ENCODE results near the gene HGFAC. TPM values are rescaled to one million over a fixed set of nuclear protein-coding genes. Genes with fewer than 3 reads are reported as not detected.

The HGFAC gene
- total RNA-seq, 8 experiments from 2014 or later: 0.42 to 2.5 (median 1.8) TPM; not detected in 2

- ATAC-seq (replicated peaks in 6 of 8): peak in 5 of 8 experiments; percentile 55 to 80 (median 57)
- Histone ChIP-seq H3K4me1 (replicated peaks in 1 of 2) (peaks cover 22 to 26% of the 10 kb centered on the region in 2 donors), H3K27ac (no peak overlapping the region), H3K4me3 (no peak overlapping the region)
- 74 to 83% methylated on average over 1 to 6 of the region's 32 CpGs; no CpG with 5 or more reads in 8 of the 10 experiments for WGBS, 10 experiments
- in situ Hi-C loops (cut with MboI; ENCODE audit: low pct_unique_long_range_greater_than_20kb in 2 of 9, low sequenced_read_pairs in 9 of 9, unreplicated experiment in 9 of 9): no loop called here
Measured at GRCh38 chr4:3413675-3414420, 27.9 kb upstream of the HGFAC start.

- WGBS, 10 experiments: 72 to 100% (median 96%) methylated on average over 1 to 13 of the region's 37 CpGs; no CpG with 5 or more reads in 2 of the 10 experiments
- in situ Hi-C loops (cut with MboI; ENCODE audit: low pct_unique_long_range_greater_than_20kb in 2 of 9, low sequenced_read_pairs in 9 of 9, unreplicated experiment in 9 of 9): no loop called here
- Histone ChIP-seq H3K4me1 (replicated peaks in 1 of 2) (peaks cover 14 to 18% of the 10 kb centered on the region in 2 donors), H3K4me3 (no peak overlapping the region), H3K27ac (no peak overlapping the region)
- ATAC-seq (replicated peaks in 6 of 8): peak in 4 of 8 experiments; percentile 5 to 9 (median 6)
Measured at GRCh38 chr4:3414421-3415279, 27.1 kb upstream of the HGFAC start.

DNA sequence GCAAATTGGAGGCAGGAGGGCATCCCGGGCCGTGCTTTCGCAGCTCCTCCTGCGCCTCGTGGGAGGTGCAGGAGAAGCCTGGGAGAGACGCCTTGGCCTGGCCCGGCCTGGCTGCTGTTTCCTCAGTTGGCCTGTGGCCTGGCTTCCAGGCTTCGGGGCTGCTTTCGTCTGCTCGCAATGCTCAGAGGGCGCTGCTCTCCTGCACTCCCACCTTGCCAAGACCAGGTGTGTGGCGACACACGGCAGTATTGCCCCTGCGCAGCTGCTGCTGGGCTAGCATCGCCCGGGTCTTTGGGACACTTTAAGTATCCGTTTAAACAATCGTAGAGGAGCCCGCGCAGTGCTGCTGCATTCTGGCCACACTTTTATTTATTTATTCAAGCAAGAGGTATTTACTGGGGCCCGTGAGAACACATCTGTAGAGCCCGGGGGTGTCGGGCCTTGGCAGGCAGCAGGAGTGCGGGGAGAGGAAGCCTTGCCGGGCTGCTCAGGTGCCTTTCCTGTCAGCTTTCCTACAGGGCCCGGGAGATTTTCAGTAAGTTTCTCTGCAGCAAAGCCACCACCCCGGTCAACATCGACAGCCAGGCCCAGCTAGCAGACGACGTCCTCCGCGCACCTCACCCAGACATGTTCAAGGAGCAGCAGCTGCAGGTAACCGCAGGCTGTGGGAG lies 26.2 kb upstream of the HGFAC start:
- 95 to 100% (median 98%) methylated on average over 1 to 23 of the region's 33 CpGs; no CpG with 5 or more reads in 2 of the 10 experiments for WGBS, 10 experiments
- Histone ChIP-seq H3K4me3 (no peak overlapping the region), H3K27ac (no peak overlapping the region), H3K4me1 (replicated peaks in 1 of 2) (peaks cover 6 to 13% of the 10 kb centered on the region in 2 donors)
- in situ Hi-C loops (cut with MboI; ENCODE audit: low pct_unique_long_range_greater_than_20kb in 2 of 9, low sequenced_read_pairs in 9 of 9, unreplicated experiment in 9 of 9): no loop called here
- ATAC-seq (replicated peaks in 6 of 8): no peak

DNA sequence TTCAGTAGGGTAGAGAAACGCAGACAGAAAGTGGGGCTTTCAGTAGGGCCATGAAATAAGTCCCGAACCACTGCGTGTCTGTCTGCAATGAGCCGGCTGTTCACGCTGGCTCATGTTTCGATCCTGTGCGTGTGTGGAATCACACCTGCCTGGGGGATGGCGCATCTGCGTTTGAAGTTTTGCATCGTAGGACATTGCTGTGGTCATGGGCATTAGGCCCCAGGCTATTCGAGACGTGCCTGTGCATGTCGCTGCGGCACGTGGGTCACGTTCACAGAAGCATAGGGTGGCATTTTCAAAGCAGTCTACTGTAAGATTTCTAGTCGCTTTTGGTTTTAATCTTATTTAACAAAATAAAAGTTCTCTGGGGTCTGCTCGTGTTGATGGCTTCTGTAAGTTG lies 25.5 kb upstream of the HGFAC start:
- 86 to 100% (median 98%) methylated on average over 1 to 16 of the region's 18 CpGs; no CpG with 5 or more reads in 3 of the 10 experiments for WGBS, 10 experiments
- in situ Hi-C loops (cut with MboI; ENCODE audit: low pct_unique_long_range_greater_than_20kb in 2 of 9, low sequenced_read_pairs in 9 of 9, unreplicated experiment in 9 of 9): no loop called here
- ATAC-seq (replicated peaks in 6 of 8): no peak
- H3K27ac ChIP-seq: no peak overlapping the region
- no peak overlapping the region for H3K4me3 ChIP-seq
- peaks cover 6 to 13% of the 10 kb centered on the region in 2 donors for H3K4me1 ChIP-seq (replicated peaks in 1 of 2)

DNA sequence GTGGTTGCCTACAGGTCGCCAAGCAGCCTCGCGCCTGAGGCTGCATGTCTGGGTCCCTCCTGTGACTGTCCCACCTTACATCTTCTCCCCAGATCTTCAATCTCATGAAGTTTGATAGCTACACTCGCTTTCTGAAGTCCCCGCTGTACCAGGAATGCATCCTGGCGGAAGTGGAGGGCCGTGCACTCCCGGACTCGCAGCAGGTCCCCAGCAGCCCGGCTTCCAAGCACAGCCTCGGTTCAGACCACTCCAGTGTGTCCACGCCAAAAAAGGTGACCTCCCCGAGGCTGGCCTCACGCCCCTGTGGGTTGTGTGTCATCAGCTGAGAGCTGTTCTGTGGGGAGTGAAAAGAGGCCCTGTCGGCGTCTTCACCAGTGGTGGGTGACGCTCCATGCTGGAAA lies 24.9 kb upstream of the HGFAC start:
- Histone ChIP-seq H3K27ac (no peak overlapping the region), H3K4me3 (no peak overlapping the region), H3K4me1 (replicated peaks in 1 of 2) (peaks cover 6 to 8% of the 10 kb centered on the region in 2 donors)
- in situ Hi-C loops (cut with MboI; ENCODE audit: low pct_unique_long_range_greater_than_20kb in 2 of 9, low sequenced_read_pairs in 9 of 9, unreplicated experiment in 9 of 9): no loop called here
- ATAC-seq (replicated peaks in 6 of 8): no peak
- 80 to 100% (median 94%) methylated on average over 1 to 8 of the region's 17 CpGs; no CpG with 5 or more reads in 3 of the 10 experiments for WGBS, 10 experiments

GRCh38 chr4:3417448-3417847 lies 24.3 kb upstream of the HGFAC start:
- 76 to 100% (median 90%) methylated on average over 1 to 14 of the region's 21 CpGs; no CpG with 5 or more reads in 5 of the 10 experiments for WGBS, 10 experiments
- no peak overlapping the region for H3K4me3 ChIP-seq
- in situ Hi-C loops (cut with MboI; ENCODE audit: low pct_unique_long_range_greater_than_20kb in 2 of 9, low sequenced_read_pairs in 9 of 9, unreplicated experiment in 9 of 9): no loop called here
- H3K4me1 ChIP-seq (replicated peaks in 1 of 2): peaks cover 6% of the 10 kb centered on the region in 2 donors
- no peak overlapping the region for H3K27ac ChIP-seq
- ATAC-seq (replicated peaks in 6 of 8): no peak

GRCh38 chr4:3418029-3418762 lies 23.6 kb upstream of the HGFAC start:
- ATAC-seq (replicated peaks in 6 of 8): no peak
- WGBS, 10 experiments: 83 to 100% methylated on average over 1 of the region's 22 CpGs; no CpG with 5 or more reads in 8 of the 10 experiments
- in situ Hi-C loops (cut with MboI; ENCODE audit: low pct_unique_long_range_greater_than_20kb in 2 of 9, low sequenced_read_pairs in 9 of 9, unreplicated experiment in 9 of 9): no loop called here

DNA sequence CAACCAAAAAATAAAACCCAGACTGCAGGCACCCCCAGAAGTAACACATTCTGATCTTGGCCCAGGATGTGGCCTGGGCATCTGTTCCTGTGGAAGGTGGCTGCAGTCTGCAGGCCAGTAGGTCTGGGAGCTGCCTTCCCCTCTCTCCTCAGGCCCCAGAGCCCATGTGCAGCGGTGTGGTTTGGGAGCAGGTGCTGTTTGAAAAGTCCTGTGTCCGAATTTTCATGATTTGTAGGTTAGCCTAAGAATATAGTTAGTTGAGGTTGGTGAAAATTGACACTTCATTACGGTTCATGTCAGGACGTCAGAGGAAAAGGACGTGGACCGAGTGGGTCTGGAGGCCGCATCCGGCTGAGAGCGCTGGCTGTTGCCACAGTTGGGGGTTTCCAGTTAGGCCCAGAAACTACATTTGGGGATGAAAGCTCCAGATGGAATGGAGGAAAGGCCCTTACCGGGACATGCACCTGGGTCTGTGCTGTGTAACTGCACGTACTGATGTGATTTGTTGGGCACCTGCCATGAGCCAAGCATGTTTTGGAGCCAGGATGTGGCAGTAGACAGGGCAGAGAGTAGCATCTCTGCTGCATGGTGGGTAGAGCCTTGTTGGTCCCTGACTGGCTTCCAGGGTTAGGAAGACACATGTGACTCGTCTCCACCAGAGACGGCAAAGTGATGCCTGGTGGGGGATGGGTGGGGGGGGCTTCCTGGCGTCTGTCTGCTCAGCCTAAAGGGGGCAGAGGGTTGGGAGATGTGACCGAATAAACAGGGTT lies 21.7 kb upstream of the HGFAC start:
- in situ Hi-C loops (cut with MboI; ENCODE audit: low pct_unique_long_range_greater_than_20kb in 2 of 9, low sequenced_read_pairs in 9 of 9, unreplicated experiment in 9 of 9): no loop called here
- 89 to 100% (median 96%) methylated on average over 2 to 10 of the region's 15 CpGs; no CpG with 5 or more reads in 5 of the 10 experiments for WGBS, 10 experiments
- ATAC-seq (replicated peaks in 6 of 8): peak in 2 of 8 experiments; percentile 18 to 25
- no peak overlapping the region for H3K4me3 ChIP-seq
- H3K27ac ChIP-seq: no peak overlapping the region
- no peaks in the 10 kb centered on the region for H3K4me1 ChIP-seq (replicated peaks in 1 of 2)

More at GRCh38 chr4:3418029-3418762, 23.6 kb upstream of the HGFAC start:
- no peak overlapping the region for H3K27ac ChIP-seq
- H3K4me3 ChIP-seq: no peak overlapping the region
- peaks cover 6% of the 10 kb centered on the region in 2 donors for H3K4me1 ChIP-seq (replicated peaks in 1 of 2)

DNA sequence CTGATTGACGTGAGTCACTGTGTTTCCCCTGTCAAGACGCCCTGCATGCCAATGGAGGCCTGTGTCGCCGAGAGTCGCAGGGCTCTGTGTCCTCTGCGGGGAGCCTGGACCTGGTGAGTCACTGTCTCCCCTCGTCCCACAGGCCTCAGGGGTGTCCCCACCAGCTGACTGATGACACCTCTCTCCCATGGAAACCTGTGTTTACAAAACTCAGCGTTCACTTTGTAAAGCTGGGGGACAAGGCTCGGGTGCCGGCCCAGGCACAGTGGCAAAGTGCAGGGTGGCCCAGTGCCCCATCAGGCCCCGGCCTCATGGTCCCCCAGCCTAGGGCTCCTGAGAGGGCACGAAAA lies 21.2 kb upstream of the HGFAC start:
- H3K4me1 ChIP-seq (replicated peaks in 1 of 2): no peaks in the 10 kb centered on the region
- in situ Hi-C loops (cut with MboI; ENCODE audit: low pct_unique_long_range_greater_than_20kb in 2 of 9, low sequenced_read_pairs in 9 of 9, unreplicated experiment in 9 of 9): no loop called here
- WGBS, 10 experiments: 73 to 100% (median 95%) methylated on average over 1 to 4 of the region's 12 CpGs; no CpG with 5 or more reads in 6 of the 10 experiments
- ATAC-seq (replicated peaks in 6 of 8): peak in 4 of 8 experiments; percentile 18 to 69 (median 34)
- H3K4me3 ChIP-seq: no peak overlapping the region
- H3K27ac ChIP-seq: no peak overlapping the region

- H3K4me3 ChIP-seq: no peak overlapping the region
- in situ Hi-C loops (cut with MboI; ENCODE audit: low pct_unique_long_range_greater_than_20kb in 2 of 9, low sequenced_read_pairs in 9 of 9, unreplicated experiment in 9 of 9): no loop called here
- WGBS, 10 experiments: 40 to 100% (median 100%) methylated on average over 1 to 6 of the region's 10 CpGs; no CpG with 5 or more reads in 5 of the 10 experiments
- H3K4me1 ChIP-seq (replicated peaks in 1 of 2): no peaks in the 10 kb centered on the region
- no peak overlapping the region for H3K27ac ChIP-seq
- no peak for ATAC-seq (replicated peaks in 6 of 8)
Measured at GRCh38 chr4:3420956-3421355, 20.8 kb upstream of the HGFAC start.

DNA sequence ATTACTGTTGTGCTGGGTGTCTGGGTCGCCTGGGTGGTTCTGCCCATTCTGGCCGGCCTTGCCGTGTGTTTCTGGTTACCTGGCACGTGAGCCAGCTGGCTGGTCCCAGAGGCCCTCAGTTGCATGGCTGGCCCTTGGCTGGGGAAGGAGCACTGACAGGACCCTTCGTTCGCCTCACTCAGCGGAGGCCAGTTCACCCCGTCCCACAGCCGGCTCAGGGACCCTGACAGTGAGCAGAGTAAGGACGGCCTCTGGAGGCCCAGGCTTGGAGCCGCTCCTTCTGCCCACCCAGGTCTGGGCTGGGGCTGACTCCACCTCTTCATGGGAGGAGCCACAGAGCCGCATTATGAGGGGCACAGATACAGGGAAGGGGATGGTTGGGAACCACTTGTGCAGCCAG lies 20.3 kb upstream of the HGFAC start:
- 63 to 93% (median 80%) methylated on average over 2 to 6 of the region's 12 CpGs; no CpG with 5 or more reads in 4 of the 10 experiments for WGBS, 10 experiments
- ATAC-seq (replicated peaks in 6 of 8): peak in 5 of 8 experiments; percentile 25 to 75 (median 64)
- Histone ChIP-seq H3K4me1 (replicated peaks in 1 of 2) (no peaks in the 10 kb centered on the region), H3K27ac (no peak overlapping the region), H3K4me3 (no peak overlapping the region)
- in situ Hi-C loops (cut with MboI; ENCODE audit: low pct_unique_long_range_greater_than_20kb in 2 of 9, low sequenced_read_pairs in 9 of 9, unreplicated experiment in 9 of 9): no loop called here

All from motor neuron (in vitro differentiated cells).